ENCODE results near the gene CCDC122.

The CCDC122 gene

GRCh38 chr13:43865892-43866291 is 13.6 kb downstream of the CCDC122 start:
- in situ Hi-C loops (cut with HindIII; ENCODE audit: low sequenced_read_pairs) = no loop called here
- peak; percentile 17 for DNase-seq (ENCODE audit: low read depth, low spot score)
- no peak overlapping the region for H3K4me3 ChIP-seq (ENCODE audit: low read depth, low read length)
- TF ChIP-seq CTCF (IDR thresholded peaks at IDR 0.05; ENCODE audit: low read depth, low read length) = no peak

- DNase-seq (ENCODE audit: low read depth, low spot score) = no peak
- in situ Hi-C loops (cut with HindIII; ENCODE audit: low sequenced_read_pairs) = no loop called here
- no peak overlapping the region for H3K4me3 ChIP-seq (ENCODE audit: low read depth, low read length)
- no peak for TF ChIP-seq CTCF (IDR thresholded peaks at IDR 0.05; ENCODE audit: low read depth, low read length)
These were observed 14.6 kb downstream of the CCDC122 start for GRCh38 chr13:43864921-43865320.

GRCh38 chr13:43861863-43862262 is 17.7 kb downstream of the CCDC122 start:
- H3K4me3 ChIP-seq (ENCODE audit: low read depth, low read length) = no peak overlapping the region
- in situ Hi-C loops (cut with HindIII; ENCODE audit: low sequenced_read_pairs) = no loop called here
- no peak for DNase-seq (ENCODE audit: low read depth, low spot score)
- TF ChIP-seq CTCF (IDR thresholded peaks at IDR 0.05; ENCODE audit: low read depth, low read length) = no peak

GRCh38 chr13:43852923-43853404 is 26.6 kb downstream of the CCDC122 start:
- H3K4me3 ChIP-seq (ENCODE audit: low read depth, low read length) = no peak overlapping the region
- in situ Hi-C loops (cut with HindIII; ENCODE audit: low sequenced_read_pairs) = no loop called here
- no peak for TF ChIP-seq CTCF (IDR thresholded peaks at IDR 0.05; ENCODE audit: low read depth, low read length)
- no peak for DNase-seq (ENCODE audit: low read depth, low spot score)

GRCh38 chr13:43850873-43851272 is 28.7 kb downstream of the CCDC122 start:
- H3K4me3 ChIP-seq (ENCODE audit: low read depth, low read length) = no peak overlapping the region
- no peak for TF ChIP-seq CTCF (IDR thresholded peaks at IDR 0.05; ENCODE audit: low read depth, low read length)
- in situ Hi-C loops (cut with HindIII; ENCODE audit: low sequenced_read_pairs) = no loop called here
- DNase-seq (ENCODE audit: low read depth, low spot score) = no peak

- TF ChIP-seq CTCF (IDR thresholded peaks at IDR 0.05; ENCODE audit: low read depth, low read length) = no peak
- in situ Hi-C loops (cut with HindIII; ENCODE audit: low sequenced_read_pairs) = no loop called here
- H3K4me3 ChIP-seq (ENCODE audit: low read depth, low read length) = no peak overlapping the region
- DNase-seq (ENCODE audit: low read depth, low spot score) = peak; percentile 32
These were observed 31.4 kb downstream of the CCDC122 start for GRCh38 chr13:43848001-43848649.
